Neural cell (in vitro differentiated cells): Measurements from ENCODE around the gene RBM14. TPM values are rescaled to one million over a fixed set of nuclear protein-coding genes. Genes with fewer than 3 reads are reported as not detected.

Experiments used
- H2AFZ ChIP-seq: fragments of 200-600, 300-800 bp; sonication (generic), shearing (Covaris generic); 2 replicates; pipeline ENCODE4 v1.6.0; 2014; ENCODE audit warnings: low read depth, mild to moderate bottlenecking, antibody characterized with exemption, low read length, moderate library complexity
- H3F3A ChIP-seq: fragments of 200-600 bp; shearing (Covaris generic); 2 replicates; pipeline ENCODE4 v1.6.1; 2016; ENCODE audit warnings: mild to moderate bottlenecking, moderate library complexity, mixed read lengths, antibody characterized with exemption, low read length; ENCODE audit not compliant: insufficient read depth, poor library complexity, severe bottlenecking
- H3K27ac ChIP-seq: fragments of 200-600, 300-800 bp; sonication (generic), shearing (Covaris generic); 2 replicates; pipeline ENCODE4 v1.5.1; 2014; ENCODE audit warnings: mild to moderate bottlenecking, low read length, moderate library complexity
- H3K27me3 ChIP-seq: fragments of 300-800, 200-600 bp; sonication (generic), shearing (Covaris generic); 2 replicates; pipeline ENCODE4 v1.6.0; 2014; ENCODE audit warnings: mild to moderate bottlenecking, low read depth, low read length, moderate library complexity; ENCODE audit not compliant: insufficient read depth
- H3K36me3 ChIP-seq: fragments of 300-800, 200-600 bp; sonication (generic), shearing (Covaris generic); 2 replicates; pipeline ENCODE4 v1.5.1; 2014; ENCODE audit warnings: mild to moderate bottlenecking, antibody characterized with exemption, low read length, moderate library complexity; ENCODE audit not compliant: insufficient read depth
- H3K4me2 ChIP-seq: fragments of 300-800, 200-600 bp; sonication (generic), shearing (Covaris generic); 2 replicates; pipeline ENCODE4 v1.6.0; 2014; ENCODE audit warnings: mild to moderate bottlenecking, low read length
- H3K4me3 ChIP-seq: fragments of 300-800, 200-600 bp; sonication (generic), shearing (Covaris generic); 2 replicates; pipeline ENCODE4 v1.5.1; 2014; ENCODE audit warnings: mild to moderate bottlenecking, low read length, moderate library complexity
- H3K79me2 ChIP-seq: fragments of 200-600 bp; shearing (Covaris generic); replicated peaks from 2 replicates; pipeline ENCODE4 v1.6.0; 2014; ENCODE audit warnings: mild to moderate bottlenecking, low read length, moderate library complexity; ENCODE audit not compliant: insufficient read depth
- H3K9ac ChIP-seq: fragments of 300-800, 200-600 bp; sonication (generic), shearing (Covaris generic); 2 replicates; pipeline ENCODE4 v1.6.1; 2016; ENCODE audit warnings: mild to moderate bottlenecking, low read length, mixed read lengths
- H3K9me2 ChIP-seq: fragments of 200-600 bp; shearing (Covaris generic); 2 replicates; pipeline ENCODE4 v1.6.1; 2016; ENCODE audit warnings: mild to moderate bottlenecking, low read length, mixed read lengths; ENCODE audit not compliant: insufficient read depth
- H3K9me3 ChIP-seq: fragments of 200-600, 300-800 bp; sonication (generic), shearing (Covaris generic); 2 replicates; pipeline ENCODE4 v1.6.1; 2016; ENCODE audit warnings: mild to moderate bottlenecking, mixed run types, low read length, moderate library complexity, mixed read lengths
- H4K20me1 ChIP-seq: fragments of 200-600 bp; shearing (Covaris generic); 2 replicates; pipeline ENCODE4 v1.6.1; 2016; ENCODE audit warnings: mild to moderate bottlenecking, mixed run types; ENCODE audit not compliant: insufficient read depth
- EP300 ChIP-seq: fragments of 450-650 bp; conservative IDR thresholded peaks from 2 replicates; pipeline ENCODE4 v1.6.1; 2014; ENCODE audit warnings: antibody characterized with exemption, mild to moderate bottlenecking, moderate library complexity; ENCODE audit not compliant: poor library complexity, severe bottlenecking
- EZH2 ChIP-seq: fragments of 200-600, 300-800 bp; shearing (Covaris generic), sonication (generic); IDR thresholded peaks from 2 replicates; pipeline ENCODE4 v1.6.1; 2014; ENCODE audit warnings: antibody characterized with exemption, low read length, borderline replicate concordance, mild to moderate bottlenecking; ENCODE audit not compliant: insufficient read depth, poor library complexity, severe bottlenecking
- MXI1 ChIP-seq: fragments of 450-650 bp; conservative IDR thresholded peaks from 2 replicates; pipeline ENCODE4 v1.6.1; 2014; ENCODE audit warnings: antibody characterized with exemption, mild to moderate bottlenecking; ENCODE audit not compliant: poor library complexity, severe bottlenecking
- POLR2AphosphoS5 ChIP-seq: IDR thresholded peaks from 2 replicates; pipeline ENCODE4 v1.6.1; 2012
- RAD21 ChIP-seq: fragments of 450-650 bp; conservative IDR thresholded peaks from 2 replicates; pipeline ENCODE4 v1.6.1; 2014; ENCODE audit warnings: antibody characterized with exemption, mild to moderate bottlenecking, moderate library complexity
- SMC3 ChIP-seq: fragments of 450-650 bp; conservative IDR thresholded peaks from 2 replicates; pipeline ENCODE4 v1.6.1; 2014; ENCODE audit warnings: antibody characterized with exemption, mild to moderate bottlenecking, moderate library complexity; ENCODE audit not compliant: poor library complexity
- TAF1 ChIP-seq: IDR thresholded peaks from 2 replicates; pipeline ENCODE4 v1.6.1; 2012; ENCODE audit warnings: low read depth
- polyA plus RNA-seq: library from polyadenylated mRNA; depleted of rRNA; stranded (reverse); fragments of >200 nt; gene quantifications from 2 replicates; pipeline ENCODE4 v1.2.3, GENCODE V29; 2014
- TF ChIP-seq, protein P1 (sequence below): IDR thresholded peaks from 2 replicates; pipeline ENCODE4 v1.6.1; 2012; ENCODE audit warnings: borderline replicate concordance
- TF ChIP-seq, protein P2 (sequence below): fragments of 450-650 bp; IDR thresholded peaks from 2 replicates; pipeline ENCODE4 v1.5.1; 2014; ENCODE audit warnings: antibody characterized with exemption, mild to moderate bottlenecking, moderate library complexity; ENCODE audit not compliant: poor library complexity, severe bottlenecking

Gene RBM14
- polyA plus RNA-seq, 1 donor from 2014 or later, result 43.0 TPM

DNA sequence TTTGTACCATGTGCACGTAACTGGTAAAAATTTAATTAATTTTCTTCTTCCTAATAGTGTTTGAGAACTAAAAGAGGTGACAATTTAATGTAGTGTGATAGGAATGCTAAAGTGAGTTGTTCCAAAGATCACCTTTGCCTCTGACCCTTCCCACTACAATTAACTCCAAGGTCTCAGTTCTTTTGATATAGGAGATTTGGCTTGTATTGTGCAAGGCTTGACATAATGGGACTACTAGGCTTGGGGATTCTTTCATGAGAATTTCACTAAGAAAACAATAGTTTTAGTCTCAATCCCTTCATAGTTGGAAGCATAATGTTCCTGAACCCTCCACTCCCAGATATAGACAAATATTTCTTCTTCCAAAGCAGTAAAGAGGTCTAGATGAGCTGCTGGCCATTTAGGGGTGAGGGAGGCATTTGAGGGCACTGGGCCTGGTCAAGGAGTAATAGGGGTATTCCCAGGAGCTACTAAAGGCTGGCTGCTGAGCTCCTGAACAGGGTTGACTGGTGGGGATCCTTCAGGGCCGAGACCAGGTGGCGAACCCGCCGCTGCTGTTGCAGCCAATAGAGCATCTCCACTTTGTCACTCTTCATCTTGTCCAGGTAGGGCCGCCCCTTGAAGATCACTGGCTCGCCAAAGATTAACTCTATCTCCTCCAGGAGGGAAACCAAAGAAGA, 26.3 kb upstream of the RBM14 start:
- Histone ChIP-seq H3K9ac (no peak overlapping the region), H2AFZ (no peak overlapping the region), H3F3A (no peaks in the 10 kb centered on the region), H3K27me3 (no peaks in the 10 kb centered on the region), H3K4me2 (no peak overlapping the region), H3K9me2 (no peaks in the 10 kb centered on the region), H3K4me3 (no peak overlapping the region), H3K36me3 (no peaks in the 10 kb centered on the region), H3K27ac (no peak overlapping the region), H3K9me3 (peaks cover 18% of the 10 kb centered on the region), H3K79me2 (no peaks in the 10 kb centered on the region), H4K20me1 (no peaks in the 10 kb centered on the region)
- TF ChIP-seq RAD21, result no peak
- no peak for TF ChIP-seq EP300
- TF ChIP-seq, protein P1, sequence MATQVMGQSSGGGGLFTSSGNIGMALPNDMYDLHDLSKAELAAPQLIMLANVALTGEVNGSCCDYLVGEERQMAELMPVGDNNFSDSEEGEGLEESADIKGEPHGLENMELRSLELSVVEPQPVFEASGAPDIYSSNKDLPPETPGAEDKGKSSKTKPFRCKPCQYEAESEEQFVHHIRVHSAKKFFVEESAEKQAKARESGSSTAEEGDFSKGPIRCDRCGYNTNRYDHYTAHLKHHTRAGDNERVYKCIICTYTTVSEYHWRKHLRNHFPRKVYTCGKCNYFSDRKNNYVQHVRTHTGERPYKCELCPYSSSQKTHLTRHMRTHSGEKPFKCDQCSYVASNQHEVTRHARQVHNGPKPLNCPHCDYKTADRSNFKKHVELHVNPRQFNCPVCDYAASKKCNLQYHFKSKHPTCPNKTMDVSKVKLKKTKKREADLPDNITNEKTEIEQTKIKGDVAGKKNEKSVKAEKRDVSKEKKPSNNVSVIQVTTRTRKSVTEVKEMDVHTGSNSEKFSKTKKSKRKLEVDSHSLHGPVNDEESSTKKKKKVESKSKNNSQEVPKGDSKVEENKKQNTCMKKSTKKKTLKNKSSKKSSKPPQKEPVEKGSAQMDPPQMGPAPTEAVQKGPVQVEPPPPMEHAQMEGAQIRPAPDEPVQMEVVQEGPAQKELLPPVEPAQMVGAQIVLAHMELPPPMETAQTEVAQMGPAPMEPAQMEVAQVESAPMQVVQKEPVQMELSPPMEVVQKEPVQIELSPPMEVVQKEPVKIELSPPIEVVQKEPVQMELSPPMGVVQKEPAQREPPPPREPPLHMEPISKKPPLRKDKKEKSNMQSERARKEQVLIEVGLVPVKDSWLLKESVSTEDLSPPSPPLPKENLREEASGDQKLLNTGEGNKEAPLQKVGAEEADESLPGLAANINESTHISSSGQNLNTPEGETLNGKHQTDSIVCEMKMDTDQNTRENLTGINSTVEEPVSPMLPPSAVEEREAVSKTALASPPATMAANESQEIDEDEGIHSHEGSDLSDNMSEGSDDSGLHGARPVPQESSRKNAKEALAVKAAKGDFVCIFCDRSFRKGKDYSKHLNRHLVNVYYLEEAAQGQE, result no peak
- no peak for TF ChIP-seq TAF1
- TF ChIP-seq, protein P2, sequence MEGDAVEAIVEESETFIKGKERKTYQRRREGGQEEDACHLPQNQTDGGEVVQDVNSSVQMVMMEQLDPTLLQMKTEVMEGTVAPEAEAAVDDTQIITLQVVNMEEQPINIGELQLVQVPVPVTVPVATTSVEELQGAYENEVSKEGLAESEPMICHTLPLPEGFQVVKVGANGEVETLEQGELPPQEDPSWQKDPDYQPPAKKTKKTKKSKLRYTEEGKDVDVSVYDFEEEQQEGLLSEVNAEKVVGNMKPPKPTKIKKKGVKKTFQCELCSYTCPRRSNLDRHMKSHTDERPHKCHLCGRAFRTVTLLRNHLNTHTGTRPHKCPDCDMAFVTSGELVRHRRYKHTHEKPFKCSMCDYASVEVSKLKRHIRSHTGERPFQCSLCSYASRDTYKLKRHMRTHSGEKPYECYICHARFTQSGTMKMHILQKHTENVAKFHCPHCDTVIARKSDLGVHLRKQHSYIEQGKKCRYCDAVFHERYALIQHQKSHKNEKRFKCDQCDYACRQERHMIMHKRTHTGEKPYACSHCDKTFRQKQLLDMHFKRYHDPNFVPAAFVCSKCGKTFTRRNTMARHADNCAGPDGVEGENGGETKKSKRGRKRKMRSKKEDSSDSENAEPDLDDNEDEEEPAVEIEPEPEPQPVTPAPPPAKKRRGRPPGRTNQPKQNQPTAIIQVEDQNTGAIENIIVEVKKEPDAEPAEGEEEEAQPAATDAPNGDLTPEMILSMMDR, result no peak
- no peak for TF ChIP-seq POLR2AphosphoS5
- TF ChIP-seq EZH2, result no peak
- TF ChIP-seq MXI1, result no peak
- no peak for TF ChIP-seq SMC3

DNA sequence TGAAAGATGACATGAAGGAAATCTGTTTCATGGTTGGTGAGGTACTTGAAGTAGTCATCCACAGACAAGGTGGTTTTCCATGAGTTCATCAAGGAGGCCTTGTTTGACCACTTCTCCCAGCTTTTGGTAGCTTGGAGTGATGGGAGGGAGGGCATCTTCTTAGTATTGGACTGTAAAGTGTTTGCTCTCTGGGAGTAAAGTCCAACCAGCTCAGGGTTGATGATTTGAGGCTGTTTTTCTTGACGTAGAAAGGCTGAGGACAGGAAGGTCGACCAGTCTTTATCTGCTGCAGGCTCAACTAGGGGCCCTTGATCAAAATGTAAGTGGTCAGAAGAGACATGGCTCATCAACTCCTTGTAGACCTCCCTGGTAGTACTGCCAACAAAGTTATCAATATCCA, 25.3 kb upstream of the RBM14 start:
- H3K9ac ChIP-seq, result no peak overlapping the region
- no peak overlapping the region for H3K27ac ChIP-seq
- TF ChIP-seq MXI1, result no peak
- H3F3A ChIP-seq, result no peaks in the 10 kb centered on the region
- H3K27me3 ChIP-seq, result no peaks in the 10 kb centered on the region
- H3K9me2 ChIP-seq, result no peaks in the 10 kb centered on the region
- no peak overlapping the region for H3K4me2 ChIP-seq
- peaks cover 18% of the 10 kb centered on the region for H3K9me3 ChIP-seq
- no peaks in the 10 kb centered on the region for H4K20me1 ChIP-seq
- H3K36me3 ChIP-seq, result no peaks in the 10 kb centered on the region
- no peaks in the 10 kb centered on the region for H3K79me2 ChIP-seq
- no peak overlapping the region for H3K4me3 ChIP-seq
- H2AFZ ChIP-seq, result no peak overlapping the region
